H9 (cell line): Measurements from ENCODE around the gene SLC38A3. TPM values are rescaled to one million over a fixed set of nuclear protein-coding genes. Genes with fewer than 3 reads are reported as not detected.
A peak's percentile ranks its signal among the peaks of the same experiment; 100 is the strongest.

Source experiments
- DNase-seq: peaks from one replicate; pipeline ENCODE4 v3.0.0-alpha.2; 2017
- H2AFZ ChIP-seq: one replicate; pipeline ENCODE4 v1.6.1; 2013; ENCODE audit warnings: mild to moderate bottlenecking, low read length, control low read depth, moderate library complexity
- H2AK5ac ChIP-seq: 2 replicates; pipeline ENCODE4 v1.6.1; 2013; ENCODE audit warnings: low read length, control low read depth, mixed read lengths; ENCODE audit not compliant: insufficient read length
- H2BK120ac ChIP-seq: one replicate; pipeline ENCODE4 v1.6.1; 2013; ENCODE audit warnings: low read depth, mild to moderate bottlenecking, low read length, control low read depth, inconsistent platforms; ENCODE audit not compliant: poor library complexity, severe bottlenecking
- H2BK12ac ChIP-seq: 2 replicates; pipeline ENCODE4 v1.6.1; 2013; ENCODE audit warnings: low read length, control low read depth, mixed read lengths, low read depth; ENCODE audit not compliant: insufficient read length
- H2BK15ac ChIP-seq: 2 replicates; pipeline ENCODE4 v1.6.1; 2013; ENCODE audit warnings: low read depth, low read length, control low read depth
- H2BK20ac ChIP-seq: one replicate; pipeline ENCODE4 v1.6.1; 2013; ENCODE audit warnings: low read depth, mild to moderate bottlenecking, low read length, control low read depth, inconsistent platforms; ENCODE audit not compliant: poor library complexity, severe bottlenecking
- H2BK5ac ChIP-seq: 2 replicates; pipeline ENCODE4 v1.6.1; 2013; ENCODE audit warnings: low read length, control low read depth, mixed read lengths; ENCODE audit not compliant: insufficient read length
- H3K14ac ChIP-seq: 2 replicates; pipeline ENCODE4 v1.6.1; 2013; ENCODE audit warnings: low read length, control low read depth; ENCODE audit not compliant: insufficient read depth
- H3K18ac ChIP-seq: 2 replicates; pipeline ENCODE4 v1.6.1; 2013; ENCODE audit warnings: low read depth, mild to moderate bottlenecking, mixed read lengths, low read length, control low read depth; ENCODE audit not compliant: insufficient read length
- H3K23ac ChIP-seq: 2 replicates; pipeline ENCODE4 v1.6.1; 2013; ENCODE audit warnings: low read length, control low read depth, mixed read lengths, low read depth; ENCODE audit not compliant: insufficient read length
- H3K23me2 ChIP-seq: 2 replicates; pipeline ENCODE4 v1.6.1; 2013; ENCODE audit warnings: low read depth, mild to moderate bottlenecking, mixed read lengths, low read length, control low read depth; ENCODE audit not compliant: insufficient read length, poor library complexity, severe bottlenecking
- H3K27ac ChIP-seq: 2 replicates; pipeline ENCODE4 v1.5.1; 2013; ENCODE audit warnings: low read length, control low read depth, mixed read lengths, low read depth; ENCODE audit not compliant: insufficient read length
- H3K27me3 ChIP-seq: 2 replicates; pipeline ENCODE4 v1.6.1; 2013; ENCODE audit warnings: low read length, control low read depth, inconsistent platforms; ENCODE audit not compliant: insufficient read depth
- H3K4ac ChIP-seq: 2 replicates; pipeline ENCODE4 v1.6.1; 2013; ENCODE audit warnings: low read depth, mild to moderate bottlenecking, control low read depth, inconsistent platforms, low read length, moderate library complexity
- H3K4me1 ChIP-seq: 2 replicates; pipeline ENCODE4 v1.6.1; 2013; ENCODE audit warnings: low read length, control low read depth, inconsistent platforms; ENCODE audit not compliant: insufficient read depth
- H3K4me2 ChIP-seq: 2 replicates; pipeline ENCODE4 v1.6.1; 2013; ENCODE audit warnings: low read length, control low read depth, mixed read lengths; ENCODE audit not compliant: insufficient read length, insufficient read depth
- H3K56ac ChIP-seq: 2 replicates; pipeline ENCODE4 v1.6.1; 2013; ENCODE audit warnings: low read depth, mild to moderate bottlenecking, mixed read lengths, low read length, control low read depth; ENCODE audit not compliant: insufficient read length
- H3K79me1 ChIP-seq: 2 replicates; pipeline ENCODE4 v1.6.1; 2013; ENCODE audit warnings: low read depth, mild to moderate bottlenecking, moderate library complexity, low read length, control low read depth, inconsistent platforms; ENCODE audit not compliant: insufficient read depth, poor library complexity, severe bottlenecking
- H3K79me2 ChIP-seq: 2 replicates; pipeline ENCODE4 v1.6.1; 2013; ENCODE audit warnings: low read length, control low read depth, inconsistent platforms; ENCODE audit not compliant: insufficient read depth
- H3K9ac ChIP-seq: 2 replicates; pipeline ENCODE4 v1.6.1; 2013; ENCODE audit warnings: low read length, control low read depth, mixed read lengths; ENCODE audit not compliant: insufficient read length; ENCODE audit errors: extremely low read depth
- H3K9me3 ChIP-seq: one replicate; pipeline ENCODE4 v1.6.1; 2013; ENCODE audit warnings: low read depth, low read length, inconsistent platforms; ENCODE audit not compliant: control insufficient read depth
- H3T11ph ChIP-seq: one replicate; pipeline ENCODE4 v1.6.1; 2013; ENCODE audit warnings: mild to moderate bottlenecking, low read length, control low read depth, inconsistent platforms
- H4K20me1 ChIP-seq: one replicate; pipeline ENCODE4 v1.6.1; 2013; ENCODE audit not compliant: control insufficient read depth, insufficient read length, insufficient read depth
- H4K5ac ChIP-seq: 2 replicates; pipeline ENCODE4 v1.6.1; 2013; ENCODE audit warnings: low read depth, mild to moderate bottlenecking, mixed read lengths, low read length, control low read depth; ENCODE audit not compliant: insufficient read length
- H4K8ac ChIP-seq: replicated peaks from 2 replicates; pipeline ENCODE4 v1.6.1; 2013; ENCODE audit warnings: low read length, control low read depth, mixed read lengths, low read depth; ENCODE audit not compliant: insufficient read length
- H4K91ac ChIP-seq: 2 replicates; pipeline ENCODE4 v1.6.1; 2013; ENCODE audit warnings: low read depth, mild to moderate bottlenecking, moderate library complexity, mixed read lengths, low read length, control low read depth; ENCODE audit not compliant: insufficient read length
- H3K27ac Mint-ChIP-seq, 3 experiments: 2 replicates in 2 of 3; 3 replicates in 1 of 3; pipeline ENCODE4 v1.8.0; 2020 to 2021; ENCODE audit warnings: mixed read lengths in 3 of 3, mild to moderate bottlenecking in 1 of 3, moderate library complexity in 1 of 3
- H3K27me3 Mint-ChIP-seq: 2 replicates; pipeline ENCODE4 v1.8.0; 2021; ENCODE audit warnings: low read depth, mild to moderate bottlenecking, moderate library complexity, mixed read lengths
- H3K36me3 Mint-ChIP-seq, 3 experiments: 2 replicates in 2 of 3; 3 replicates in 1 of 3; pipeline ENCODE4 v1.8.0; 2020 to 2021; ENCODE audit warnings: low read depth in 3 of 3, mixed read lengths in 3 of 3; ENCODE audit not compliant: insufficient read depth in 1 of 3
- H3K4me1 Mint-ChIP-seq, 2 experiments: 2 replicates each; pipeline ENCODE4 v1.8.0; 2020; ENCODE audit warnings: mixed read lengths in 2 of 2
- H3K4me3 Mint-ChIP-seq, 2 experiments: 2 replicates in 1 of 2; 3 replicates in 1 of 2; pipeline ENCODE4 v1.8.0; 2020 to 2021; ENCODE audit warnings: mild to moderate bottlenecking in 2 of 2, mixed read lengths in 2 of 2, moderate library complexity in 1 of 2
- H3K9me3 Mint-ChIP-seq, 2 experiments: 2 replicates in 1 of 2; 3 replicates in 1 of 2; pipeline ENCODE4 v1.8.0; 2020; ENCODE audit warnings: mild to moderate bottlenecking in 2 of 2, mixed read lengths in 2 of 2, moderate library complexity in 1 of 2
- WGBS: extraction: QIAGEN DNeasy Blood & Tissue Kit; methylation state at CpG from one replicate; pipeline ENCODE4 v1.1.7; 2013; ENCODE audit warnings: missing lambda C conversion rate, low lambda C conversion rate, mixed read lengths; ENCODE audit not compliant: insufficient read length; ENCODE audit errors: extremely low coverage; 5-methylcytosine and 5-hydroxymethylcytosine counted together
- total RNA-seq: library from RNA; stranded (reverse); gene quantifications from 2 replicates; pipeline ENCODE4 v1.2.1, GENCODE V29; 2021
- TF ChIP-seq, protein P1 (sequence below): fragments of 200-600 bp; sonication (generic); conservative IDR thresholded peaks from 3 replicates; pipeline ENCODE4 v1.8.0; 2021; ENCODE audit warnings: antibody characterized with exemption, mild to moderate bottlenecking

Gene SLC38A3
- total RNA-seq, 1 experiment from 2014 or later = 1.4 TPM

DNA sequence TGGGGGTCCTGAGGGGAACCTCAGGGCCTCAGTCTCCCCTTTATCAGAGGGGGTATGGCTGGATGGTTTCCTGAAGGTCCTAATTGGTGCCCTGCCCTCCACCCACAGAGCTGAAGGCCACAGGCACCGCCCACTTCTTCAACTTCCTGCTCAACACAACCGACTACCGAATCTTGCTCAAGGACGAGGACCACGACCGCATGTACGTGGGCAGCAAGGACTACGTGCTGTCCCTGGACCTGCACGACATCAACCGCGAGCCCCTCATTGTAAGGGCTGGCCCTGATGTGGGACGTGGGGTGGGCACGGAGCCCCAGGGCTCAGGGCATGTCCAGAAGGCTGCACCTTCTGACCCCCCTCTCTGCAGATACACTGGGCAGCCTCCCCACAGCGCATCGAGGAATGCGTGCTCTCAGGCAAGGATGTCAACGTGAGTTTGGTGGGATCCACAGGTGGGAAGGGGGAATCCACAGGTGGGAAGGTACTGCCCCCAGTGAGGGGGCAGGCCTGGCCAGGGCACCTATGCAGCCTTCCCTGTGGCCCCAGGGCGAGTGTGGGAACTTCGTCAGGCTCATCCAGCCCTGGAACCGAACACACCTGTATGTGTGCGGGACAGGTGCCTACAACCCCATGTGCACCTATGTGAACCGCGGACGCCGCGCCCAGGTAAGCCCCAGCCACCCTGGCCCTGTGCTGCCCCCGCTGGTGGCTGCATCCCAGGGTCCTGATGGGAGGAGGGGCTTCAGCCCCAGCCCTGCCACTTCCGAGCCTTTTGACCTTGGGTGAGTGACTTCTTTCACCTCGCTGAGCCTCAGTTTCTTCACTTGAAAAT lies 31.2 kb upstream of the SLC38A3 start:
- Mint-ChIP-seq H3K4me3 (no peak overlapping the region), H3K27me3 (no peaks in the 10 kb centered on the region), H3K36me3 (peaks cover 13 to 39% (median 18%) of the 10 kb centered on the region in 3 experiments; a peak in 6 of 7 replicates), H3K9me3 (no peaks in the 10 kb centered on the region), H3K27ac (peak overlapping the region; percentile 56 to 94 (median 81); a peak in 3 of 7 replicates), H3K4me1 (peaks cover 7 to 13% of the 10 kb centered on the region in 2 experiments)
- Histone ChIP-seq H2BK5ac (no peak overlapping the region), H4K91ac (no peak overlapping the region), H3K9ac (no peak overlapping the region), H2AK5ac (no peak overlapping the region), H3K4me2 (no peak overlapping the region), H3T11ph (no peak overlapping the region), H3K79me1 (no peaks in the 10 kb centered on the region), H2BK120ac (no peak overlapping the region), H3K4ac (no peak overlapping the region), H3K56ac (no peak overlapping the region), H3K27ac (no peak overlapping the region), H3K27me3 (no peaks in the 10 kb centered on the region), H3K23ac (no peak overlapping the region), H4K5ac (no peak overlapping the region), H3K23me2 (no peaks in the 10 kb centered on the region), H3K14ac (no peak overlapping the region), H3K4me1 (no peaks in the 10 kb centered on the region), H2BK15ac (no peak overlapping the region), H3K18ac (no peak overlapping the region), H2BK12ac (no peak overlapping the region), H4K20me1 (no peaks in the 10 kb centered on the region), H2AFZ (no peak overlapping the region), H3K9me3 (no peaks in the 10 kb centered on the region), H3K79me2 (no peaks in the 10 kb centered on the region), H2BK20ac (no peak overlapping the region), H4K8ac (no peak overlapping the region)
- no CpG with 5 or more reads among the region's 29 CpGs for WGBS
- TF ChIP-seq, protein P1, sequence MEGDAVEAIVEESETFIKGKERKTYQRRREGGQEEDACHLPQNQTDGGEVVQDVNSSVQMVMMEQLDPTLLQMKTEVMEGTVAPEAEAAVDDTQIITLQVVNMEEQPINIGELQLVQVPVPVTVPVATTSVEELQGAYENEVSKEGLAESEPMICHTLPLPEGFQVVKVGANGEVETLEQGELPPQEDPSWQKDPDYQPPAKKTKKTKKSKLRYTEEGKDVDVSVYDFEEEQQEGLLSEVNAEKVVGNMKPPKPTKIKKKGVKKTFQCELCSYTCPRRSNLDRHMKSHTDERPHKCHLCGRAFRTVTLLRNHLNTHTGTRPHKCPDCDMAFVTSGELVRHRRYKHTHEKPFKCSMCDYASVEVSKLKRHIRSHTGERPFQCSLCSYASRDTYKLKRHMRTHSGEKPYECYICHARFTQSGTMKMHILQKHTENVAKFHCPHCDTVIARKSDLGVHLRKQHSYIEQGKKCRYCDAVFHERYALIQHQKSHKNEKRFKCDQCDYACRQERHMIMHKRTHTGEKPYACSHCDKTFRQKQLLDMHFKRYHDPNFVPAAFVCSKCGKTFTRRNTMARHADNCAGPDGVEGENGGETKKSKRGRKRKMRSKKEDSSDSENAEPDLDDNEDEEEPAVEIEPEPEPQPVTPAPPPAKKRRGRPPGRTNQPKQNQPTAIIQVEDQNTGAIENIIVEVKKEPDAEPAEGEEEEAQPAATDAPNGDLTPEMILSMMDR = peak; percentile 56
- DNase-seq = no peak
